Measurements from ENCODE around the gene FLACC1. TPM values are rescaled to one million over a fixed set of nuclear protein-coding genes. Genes with fewer than 3 reads are reported as not detected.

The FLACC1 gene
- total RNA-seq, 4 donors from 2014 or later: 0.19 to 5.1 (median 0.52) TPM

GRCh38 chr2:201363857-201364560 is 6.9 kb upstream of the FLACC1 start:
- WGBS, 2 donors: 75% methylated on average over 2 of the region's 2 CpGs
- DNase-seq: no peak
- Histone ChIP-seq H3K4me3 (no peak overlapping the region), H3K9me3 (peaks cover 0 to 43% (median 5%) of the 10 kb centered on the region in 3 donors), H3K36me3 (peaks cover 0 to 48% (median 0%) of the 10 kb centered on the region in 3 donors), H3K27me3 (no peaks in the 10 kb centered on the region), H3K27ac (peak overlapping the region in 2 of 4 donors; percentile 49 to 50), H3K4me1 (peaks cover 0 to 5% (median 0%) of the 10 kb centered on the region in 3 donors)
- TF ChIP-seq CTCF (IDR thresholded peaks at IDR 0.05) (peak; percentile 64 to 93 (median 80)), POLR2A (IDR thresholded peaks at IDR 0.05) (no peak)
- intact Hi-C loops (cut with DNase I): loop anchor here (10.0 kb wide), 1 partner anchor 119 kb away; no protein-coding TSS in a partner anchor

GRCh38 chr2:201362396-201362795 is 5.3 kb upstream of the FLACC1 start:
- H3K9me3 ChIP-seq: peaks cover 0 to 27% (median 5%) of the 10 kb centered on the region in 3 donors
- peaks cover 0 to 5% (median 0%) of the 10 kb centered on the region in 3 donors for H3K4me1 ChIP-seq
- peaks cover 0 to 37% (median 0%) of the 10 kb centered on the region in 3 donors for H3K36me3 ChIP-seq
- no peak for DNase-seq
- WGBS, 2 donors: 100% methylated on average over 2 of the region's 2 CpGs
- TF ChIP-seq CTCF (IDR thresholded peaks at IDR 0.05): no peak
- TF ChIP-seq POLR2A (IDR thresholded peaks at IDR 0.05): no peak
- no peaks in the 10 kb centered on the region for H3K27me3 ChIP-seq
- no peak overlapping the region for H3K4me3 ChIP-seq
- intact Hi-C loops (cut with DNase I): loop anchor here (10.0 kb wide), 1 partner anchor 118 kb away; no protein-coding TSS in a partner anchor
- H3K27ac ChIP-seq: peak overlapping the region in 2 of 4 donors; percentile 1 to 50

GRCh38 chr2:201361078-201361733 is 4.1 kb upstream of the FLACC1 start:
- Histone ChIP-seq H3K27me3 (no peaks in the 10 kb centered on the region), H3K4me3 (no peak overlapping the region), H3K9me3 (peaks cover 0 to 15% (median 5%) of the 10 kb centered on the region in 3 donors), H3K36me3 (peaks cover 0 to 37% (median 0%) of the 10 kb centered on the region in 3 donors), H3K27ac (no peak overlapping the region), H3K4me1 (peaks cover 0 to 5% (median 4%) of the 10 kb centered on the region in 3 donors)
- WGBS, 2 donors: 84 to 86% methylated on average over 2 of the region's 2 CpGs
- no peak for TF ChIP-seq CTCF (IDR thresholded peaks at IDR 0.05)
- TF ChIP-seq POLR2A (IDR thresholded peaks at IDR 0.05): no peak
- intact Hi-C loops (cut with DNase I): loop anchor here (10.0 kb wide), 1 partner anchor 116 kb away; no protein-coding TSS in a partner anchor
- no peak for DNase-seq

GRCh38 chr2:201360256-201360655 is 3.1 kb upstream of the FLACC1 start:
- H3K4me1 ChIP-seq: peaks cover 0 to 5% (median 4%) of the 10 kb centered on the region in 3 donors
- no peak overlapping the region for H3K27ac ChIP-seq
- H3K4me3 ChIP-seq: no peak overlapping the region
- H3K9me3 ChIP-seq: peaks cover 0 to 15% (median 5%) of the 10 kb centered on the region in 3 donors
- 93% methylated on average over 4 of the region's 4 CpGs for WGBS, 2 donors
- no peak for DNase-seq
- H3K27me3 ChIP-seq: no peaks in the 10 kb centered on the region
- TF ChIP-seq CTCF (IDR thresholded peaks at IDR 0.05): no peak
- TF ChIP-seq POLR2A (IDR thresholded peaks at IDR 0.05): no peak
- intact Hi-C loops (cut with DNase I): loop anchor here (10.0 kb wide), 1 partner anchor 115 kb away; no protein-coding TSS in a partner anchor
- H3K36me3 ChIP-seq: peaks cover 0 to 36% (median 0%) of the 10 kb centered on the region in 3 donors

- Histone ChIP-seq H3K27ac (no peak overlapping the region), H3K4me3 (no peak overlapping the region), H3K27me3 (no peaks in the 10 kb centered on the region), H3K36me3 (peaks cover 0 to 29% (median 0%) of the 10 kb centered on the region in 3 donors), H3K9me3 (peaks cover 0 to 11% (median 5%) of the 10 kb centered on the region in 3 donors), H3K4me1 (peaks cover 0 to 4% (median 3%) of the 10 kb centered on the region in 3 donors)
- intact Hi-C loops (cut with DNase I): no loop called here
- no peak for DNase-seq
- TF ChIP-seq POLR2A (IDR thresholded peaks at IDR 0.05) (no peak), CTCF (IDR thresholded peaks at IDR 0.05) (no peak)
- 71 to 82% methylated on average over 4 to 6 of the region's 7 CpGs for WGBS, 2 donors
These were observed 1.5 kb upstream of the FLACC1 start for GRCh38 chr2:201358684-201359083.

Data from esophagus squamous epithelium (tissue), 5 donors.